GM18868 (cell line): ENCODE measurements around the gene ATAD3A.

ENCODE experiments used
- ATAC-seq: cut with Tn5 transposase; IDR thresholded peaks from one replicate; pipeline ENCODE4 v1.9.1; 2021; ENCODE audit warnings: mild to moderate bottlenecking, moderate library complexity; ENCODE audit not compliant: unreplicated experiment

The ATAD3A gene

GRCh38 chr1:1538334-1538733 is 26.4 kb downstream of the ATAD3A start:
- ATAC-seq, result no peak

DNA sequence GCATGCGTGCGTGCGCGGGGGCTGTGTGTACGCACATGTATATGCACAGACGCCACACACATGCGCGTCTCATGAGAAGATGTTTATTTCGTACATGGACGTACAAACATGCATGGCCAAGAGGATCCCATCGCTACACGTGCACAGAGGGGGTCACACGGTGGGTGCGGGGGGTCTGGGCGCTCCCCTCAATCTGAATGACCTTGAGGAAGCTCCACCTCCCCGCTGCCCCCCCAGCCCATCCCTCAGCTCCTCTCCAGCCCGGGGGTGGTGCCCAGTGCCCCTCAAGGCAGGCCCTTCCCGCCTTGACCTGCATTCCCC is 27.0 kb downstream of the ATAD3A start:
- ATAC-seq, result no peak

- ATAC-seq, result no peak
Measured at GRCh38 chr1:1539310-1540089, 27.5 kb downstream of the ATAD3A start.

DNA sequence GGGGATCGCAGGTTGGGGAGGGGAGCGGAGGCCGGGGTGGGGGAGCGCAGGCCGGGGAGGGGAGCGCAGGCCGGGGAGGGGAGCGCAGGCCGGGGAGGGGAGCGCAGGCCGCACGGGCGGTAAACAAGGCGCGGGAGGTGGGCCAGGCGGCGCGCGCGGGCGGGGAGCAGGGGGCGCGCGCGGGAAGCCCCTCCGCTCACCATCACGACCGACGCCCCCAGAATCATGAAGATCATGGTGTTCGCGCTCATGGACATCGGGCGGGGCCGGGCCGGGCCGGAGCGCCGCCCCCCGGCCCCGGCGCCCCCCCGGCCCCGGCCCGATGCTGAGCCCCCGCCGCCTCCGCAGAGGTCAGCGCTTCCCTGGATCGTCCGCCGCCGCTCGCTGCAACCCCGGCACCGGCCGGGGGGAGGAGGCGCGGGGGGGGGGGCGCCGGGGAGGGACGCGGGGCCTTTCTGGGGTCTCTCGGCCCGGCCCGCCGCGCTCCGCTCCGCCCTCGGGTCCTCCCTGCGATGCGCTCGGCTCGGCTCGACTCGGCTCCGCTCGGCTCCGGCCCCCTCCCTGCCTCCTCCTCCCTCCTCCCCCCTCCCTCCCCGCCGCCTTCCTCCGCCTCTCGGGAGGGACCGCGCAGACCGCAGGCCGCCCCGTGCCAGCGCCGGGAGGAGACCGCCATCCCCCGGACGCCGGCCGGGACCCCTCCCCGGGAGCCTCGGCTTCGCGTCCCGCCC is 28.3 kb downstream of the ATAD3A start, which contains the start of gene TMEM240:
Gene TMEM240, minus strand, starts transcription at position 535 of the 728 bp plus-strand sequence. Its CDS starts 278 bp downstream, at position 257.
- no peak for ATAC-seq

- no peak for ATAC-seq
Measured at GRCh38 chr1:1540818-1541628, 29.1 kb downstream of the ATAD3A start.

DNA sequence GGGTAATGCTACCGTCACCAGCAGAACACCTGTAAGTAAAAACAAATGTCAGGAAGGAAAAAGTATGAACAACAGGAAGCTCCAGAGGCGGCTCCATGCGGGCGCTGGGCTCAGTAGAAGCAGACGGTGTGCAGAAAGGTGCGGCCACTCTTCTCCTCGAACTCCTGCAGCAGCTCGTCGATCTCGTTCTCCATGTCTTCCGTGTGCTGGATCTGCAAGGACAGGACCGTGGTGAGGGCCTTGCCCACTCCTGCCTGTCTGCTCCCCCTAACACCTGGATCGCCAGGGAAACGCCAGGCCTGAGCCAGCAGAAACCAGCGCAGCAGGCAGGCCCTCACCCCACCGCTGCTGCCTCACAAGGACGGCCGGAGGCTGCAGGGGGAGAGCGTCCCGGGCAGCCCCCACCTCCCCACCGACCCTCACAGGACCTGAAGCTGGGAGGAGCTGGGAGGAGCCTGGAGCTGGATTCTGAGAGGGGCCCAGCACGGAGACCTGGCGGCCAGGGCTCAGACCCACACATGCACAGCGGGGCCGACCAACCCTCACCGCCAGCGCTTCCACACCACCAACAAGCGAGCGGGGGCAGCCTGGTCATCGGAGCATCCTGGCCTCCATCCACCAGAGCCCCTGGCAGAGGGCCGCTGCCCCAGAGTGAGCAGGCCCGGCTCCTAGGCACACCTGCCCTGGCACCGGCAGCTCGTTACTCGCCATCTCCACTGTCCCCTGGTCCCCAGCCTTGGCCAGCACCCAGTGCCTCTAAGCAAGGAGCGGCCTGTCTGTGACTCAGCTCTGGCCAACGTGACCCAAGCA is 30.2 kb downstream of the ATAD3A start:
- no peak for ATAC-seq

- no peak for ATAC-seq
Measured at GRCh38 chr1:1542766-1543705, 31.1 kb downstream of the ATAD3A start.

GRCh38 chr1:1543706-1544099 is 31.7 kb downstream of the ATAD3A start:
- ATAC-seq, result no peak

GRCh38 chr1:1544544-1544943 is 32.6 kb downstream of the ATAD3A start:
- no peak for ATAC-seq

DNA sequence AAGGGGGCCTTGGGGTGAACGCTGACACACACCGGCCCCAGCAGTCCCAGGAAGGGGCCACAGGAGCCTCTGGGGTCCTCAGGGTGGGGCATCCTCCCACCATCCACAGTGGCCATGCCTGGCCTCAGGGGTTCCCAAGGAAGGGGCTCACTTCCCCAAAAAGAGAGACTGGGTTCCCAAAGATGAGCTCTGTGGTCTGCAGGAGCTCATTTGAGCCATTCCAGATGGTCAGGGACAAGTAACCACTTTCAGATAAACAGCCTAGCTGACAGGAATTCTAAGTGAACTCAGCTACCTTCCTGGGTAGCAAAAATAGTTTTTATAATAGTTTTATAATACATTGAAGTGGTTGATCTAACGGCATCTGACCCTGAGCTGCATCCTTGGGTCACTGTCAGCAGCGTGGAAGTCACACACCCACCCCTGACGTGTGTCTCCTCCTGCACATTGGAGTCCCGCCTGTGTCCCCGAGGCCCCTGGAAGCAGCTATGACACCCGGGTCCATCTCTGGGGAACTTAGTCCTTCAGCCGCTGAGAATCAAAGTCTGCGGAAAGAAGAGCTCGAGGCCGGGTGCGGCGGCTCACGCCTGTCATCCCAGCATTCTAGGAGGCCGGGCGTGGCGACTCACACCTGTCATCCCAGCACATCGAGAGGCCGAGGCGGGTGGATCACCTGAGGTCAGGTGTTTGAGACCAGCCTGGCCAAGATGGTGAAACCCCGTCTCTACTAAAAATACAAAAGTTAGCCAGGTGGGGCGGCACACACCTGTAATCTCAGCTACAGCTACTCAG is 34.2 kb downstream of the ATAD3A start:
- no peak for ATAC-seq

DNA sequence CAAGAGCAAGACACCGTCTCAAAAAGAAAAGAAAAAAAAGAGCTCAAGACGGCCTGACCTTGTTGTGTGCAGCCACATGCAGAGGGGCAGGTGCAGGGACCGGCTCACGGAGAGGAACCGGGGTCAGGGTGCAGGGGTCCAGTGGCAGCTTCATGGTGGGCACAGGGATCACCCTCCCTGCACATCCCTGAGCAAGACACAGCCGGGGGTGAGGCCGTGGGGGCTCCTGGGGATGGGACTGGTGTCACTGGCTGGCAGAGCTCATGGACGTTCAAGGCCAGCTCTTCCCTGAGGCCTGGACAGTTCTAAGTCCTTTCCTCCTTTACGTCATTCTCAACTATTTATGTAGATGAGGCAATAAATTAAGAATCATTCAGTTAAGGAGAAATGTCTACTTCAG is 35.0 kb downstream of the ATAD3A start:
- ATAC-seq, result no peak

DNA sequence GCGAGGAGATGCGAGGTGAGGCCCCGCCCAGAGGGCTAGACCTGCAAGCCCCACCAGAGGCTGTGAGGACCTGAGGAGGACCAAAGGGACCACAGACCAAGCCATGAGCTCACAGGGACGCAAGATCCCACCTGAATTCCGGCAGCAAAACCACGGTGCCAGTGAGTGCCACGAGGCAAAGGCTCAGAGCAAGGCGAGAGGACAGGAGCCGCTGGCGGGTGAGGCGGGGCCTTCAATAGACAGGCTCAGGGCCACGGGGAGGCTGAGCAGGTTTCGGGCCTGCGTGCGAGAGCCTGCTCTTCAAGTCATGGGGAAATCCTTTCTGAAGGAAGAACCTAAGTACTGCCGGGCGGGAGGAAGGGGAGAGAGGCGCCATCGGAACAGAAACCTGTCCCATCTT is 35.5 kb downstream of the ATAD3A start:
- ATAC-seq, result no peak

GRCh38 chr1:1548591-1548990 is 36.6 kb downstream of the ATAD3A start:
- ATAC-seq, result no peak

- no peak for ATAC-seq
Measured at GRCh38 chr1:1550087-1550486, 38.1 kb downstream of the ATAD3A start.

DNA sequence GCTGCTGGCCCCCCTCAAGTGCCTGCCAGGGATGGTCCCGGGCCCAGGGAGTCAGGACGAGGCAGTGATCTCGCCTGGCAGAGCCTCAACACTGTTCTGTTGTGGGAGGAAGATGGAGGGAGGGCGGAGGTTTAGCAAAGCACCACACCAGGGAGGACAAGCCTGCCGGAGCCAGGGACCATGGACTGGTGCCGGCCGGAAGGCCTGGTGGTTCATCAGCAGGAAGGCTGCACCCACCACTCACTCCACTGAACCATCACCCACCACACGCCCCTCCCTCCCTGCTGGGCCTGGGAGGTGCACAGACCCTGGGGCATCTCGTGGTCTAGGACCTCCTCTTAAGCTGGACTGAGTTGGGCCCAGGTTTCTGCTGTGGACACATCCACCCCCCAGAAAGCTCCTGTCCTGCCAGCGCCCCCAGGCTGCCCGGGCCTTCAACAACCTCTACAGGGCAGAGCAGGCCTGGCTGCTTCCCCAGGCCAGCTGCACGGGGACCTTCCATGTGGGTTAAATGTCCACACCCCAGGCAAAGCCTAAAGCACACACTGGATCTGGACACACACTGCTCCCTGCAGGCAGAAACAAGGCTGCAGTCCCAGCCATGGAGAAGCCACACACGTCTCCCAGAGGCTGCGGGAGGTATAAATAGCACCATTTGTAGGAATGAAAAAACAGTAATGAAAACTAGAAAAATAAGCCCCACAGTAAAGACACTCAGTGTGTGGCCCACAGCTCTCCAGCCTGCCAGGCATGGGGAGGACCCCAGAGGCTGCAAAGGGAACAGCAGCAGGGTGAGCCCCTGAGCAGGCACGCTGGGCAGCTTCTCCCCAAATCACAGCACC is 38.9 kb downstream of the ATAD3A start:
- no peak for ATAC-seq

GRCh38 chr1:1551524-1552262 is 39.7 kb downstream of the ATAD3A start:
- ATAC-seq, result no peak

DNA sequence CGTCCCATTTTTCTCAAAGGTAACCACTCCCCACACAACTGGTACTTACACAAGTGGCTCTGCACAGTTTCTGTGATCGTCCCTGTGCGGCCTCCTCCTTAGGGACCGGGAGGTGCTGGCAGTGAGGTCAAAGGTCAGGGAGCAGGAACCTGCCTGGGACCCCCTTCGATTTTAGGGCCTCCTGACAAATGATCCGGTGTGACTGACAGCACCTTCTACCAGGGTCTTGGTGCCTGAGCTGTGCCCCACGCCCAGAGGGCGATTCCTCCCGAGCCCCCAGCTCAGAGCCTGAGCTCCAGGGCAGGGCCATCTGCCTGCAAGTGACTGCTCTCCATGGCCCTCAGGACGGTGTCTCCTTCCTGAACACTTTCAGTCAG is 40.3 kb downstream of the ATAD3A start:
- no peak for ATAC-seq
